Measurements from ENCODE around the gene LOXL4. TPM values are rescaled to one million over a fixed set of nuclear protein-coding genes. Genes with fewer than 3 reads are reported as not detected.

Gene LOXL4
- total RNA-seq, 2 experiments from 2014 or later: not detected

DNA sequence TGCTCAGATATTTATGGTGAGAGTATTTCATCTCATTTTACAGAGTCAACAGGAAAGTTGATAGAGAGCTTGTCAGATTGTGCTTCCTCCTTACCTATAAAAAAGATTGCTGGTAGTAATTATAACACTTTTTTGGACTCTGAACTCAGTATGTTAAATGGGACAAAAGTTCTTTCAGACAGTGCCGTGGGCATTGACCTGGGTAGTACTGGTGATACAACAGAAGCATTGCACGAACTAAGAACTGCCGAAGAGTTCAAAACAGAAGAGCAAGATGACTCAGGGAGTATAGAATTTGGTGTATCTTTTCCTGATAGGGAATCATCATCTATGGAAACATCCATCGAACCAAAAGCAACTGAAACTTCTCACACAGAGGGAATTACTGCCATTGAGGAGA, 58.6 kb downstream of the LOXL4 start:
- H3K27ac ChIP-seq (ENCODE audit: low read depth, low read length, poor library complexity, severe bottlenecking): no peak overlapping the region
- no peak overlapping the region for H2AFZ ChIP-seq (ENCODE audit: low read length)
- TF ChIP-seq EZH2phosphoT487 (IDR thresholded peaks at IDR 0.05; ENCODE audit: borderline replicate concordance, low read depth, low read length): no peak
- TF ChIP-seq, protein P1, sequence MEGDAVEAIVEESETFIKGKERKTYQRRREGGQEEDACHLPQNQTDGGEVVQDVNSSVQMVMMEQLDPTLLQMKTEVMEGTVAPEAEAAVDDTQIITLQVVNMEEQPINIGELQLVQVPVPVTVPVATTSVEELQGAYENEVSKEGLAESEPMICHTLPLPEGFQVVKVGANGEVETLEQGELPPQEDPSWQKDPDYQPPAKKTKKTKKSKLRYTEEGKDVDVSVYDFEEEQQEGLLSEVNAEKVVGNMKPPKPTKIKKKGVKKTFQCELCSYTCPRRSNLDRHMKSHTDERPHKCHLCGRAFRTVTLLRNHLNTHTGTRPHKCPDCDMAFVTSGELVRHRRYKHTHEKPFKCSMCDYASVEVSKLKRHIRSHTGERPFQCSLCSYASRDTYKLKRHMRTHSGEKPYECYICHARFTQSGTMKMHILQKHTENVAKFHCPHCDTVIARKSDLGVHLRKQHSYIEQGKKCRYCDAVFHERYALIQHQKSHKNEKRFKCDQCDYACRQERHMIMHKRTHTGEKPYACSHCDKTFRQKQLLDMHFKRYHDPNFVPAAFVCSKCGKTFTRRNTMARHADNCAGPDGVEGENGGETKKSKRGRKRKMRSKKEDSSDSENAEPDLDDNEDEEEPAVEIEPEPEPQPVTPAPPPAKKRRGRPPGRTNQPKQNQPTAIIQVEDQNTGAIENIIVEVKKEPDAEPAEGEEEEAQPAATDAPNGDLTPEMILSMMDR (conservative IDR thresholded peaks at IDR 0.05; ENCODE audit: low read length): no peak
- no TSS peak for BruUV-seq (replicated peaks)
- no peaks in the 10 kb centered on the region for H3K9me3 ChIP-seq (ENCODE audit: low read length)
- POLR2A ChIA-PET: no interaction called here
- CTCF ChIA-PET (ENCODE audit: unreplicated experiment): no interaction called here
- peaks cover 72% of the 10 kb centered on the region; the same call in 1 of the 2 replicates for H3K79me2 ChIP-seq (ENCODE audit: insufficient read depth, low read depth, low read length)
- H3K4me3 ChIP-seq (ENCODE audit: low read depth, low read length, poor library complexity, severe bottlenecking): no peak overlapping the region
- H4K20me1 ChIP-seq (ENCODE audit: insufficient read depth, low read length): no peaks in the 10 kb centered on the region
- no peaks in the 10 kb centered on the region for H3K9me2 ChIP-seq (ENCODE audit: insufficient read depth, low read length)
- peaks cover 7% of the 10 kb centered on the region for H3K4me1 ChIP-seq (ENCODE audit: insufficient read depth, low read length, poor library complexity, severe bottlenecking)
- intact Hi-C loops (cut with micrococcal nuclease; ENCODE audit: unreplicated experiment): no loop called here
- DNase-seq (ENCODE audit: low spot score): no peak
- no peak overlapping the region for H3K4me2 ChIP-seq (ENCODE audit: low read length)
- H3K36me3 ChIP-seq (ENCODE audit: insufficient read depth, low read length): peaks cover 80% of the 10 kb centered on the region

DNA sequence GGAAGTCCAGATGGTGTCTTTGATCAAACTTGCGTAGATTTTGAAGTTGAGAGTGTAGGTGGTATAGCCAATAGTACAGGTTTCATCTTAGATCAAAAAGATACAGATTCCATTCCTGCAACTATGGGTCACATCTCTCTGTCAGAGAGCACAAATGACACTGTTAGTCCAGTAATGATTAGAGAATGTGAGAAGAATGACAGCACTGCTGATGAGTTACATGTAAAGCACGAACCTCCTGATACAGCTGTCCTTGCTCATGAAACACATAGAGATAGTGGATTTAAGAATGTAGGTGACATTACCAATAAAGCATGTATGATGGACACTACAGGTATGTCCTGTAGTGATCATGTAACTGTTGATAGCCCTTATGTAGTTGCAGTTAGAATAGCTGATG, 59.1 kb downstream of the LOXL4 start:
- H3K4me1 ChIP-seq (ENCODE audit: insufficient read depth, low read length, poor library complexity, severe bottlenecking): peaks cover 7% of the 10 kb centered on the region
- no peaks in the 10 kb centered on the region for H3K9me2 ChIP-seq (ENCODE audit: insufficient read depth, low read length)
- no peaks in the 10 kb centered on the region for H4K20me1 ChIP-seq (ENCODE audit: insufficient read depth, low read length)
- no peak overlapping the region for H2AFZ ChIP-seq (ENCODE audit: low read length)
- H3K27ac ChIP-seq (ENCODE audit: low read depth, low read length, poor library complexity, severe bottlenecking): no peak overlapping the region
- no TSS peak for BruUV-seq (replicated peaks)
- H3K4me3 ChIP-seq (ENCODE audit: low read depth, low read length, poor library complexity, severe bottlenecking): no peak overlapping the region
- no peak for DNase-seq (ENCODE audit: low spot score)
- CTCF ChIA-PET (ENCODE audit: unreplicated experiment): no interaction called here
- intact Hi-C loops (cut with micrococcal nuclease; ENCODE audit: unreplicated experiment): no loop called here
- H3K4me2 ChIP-seq (ENCODE audit: low read length): no peak overlapping the region
- H3K79me2 ChIP-seq (ENCODE audit: insufficient read depth, low read depth, low read length): peaks cover 70% of the 10 kb centered on the region; the same call in 1 of the 2 replicates
- TF ChIP-seq EZH2phosphoT487 (IDR thresholded peaks at IDR 0.05; ENCODE audit: borderline replicate concordance, low read depth, low read length): no peak
- TF ChIP-seq, protein P1 (conservative IDR thresholded peaks at IDR 0.05; ENCODE audit: low read length): no peak
- no peaks in the 10 kb centered on the region for H3K9me3 ChIP-seq (ENCODE audit: low read length)
- POLR2A ChIA-PET: no interaction called here
- H3K36me3 ChIP-seq (ENCODE audit: insufficient read depth, low read length): peaks cover 75% of the 10 kb centered on the region

DNA sequence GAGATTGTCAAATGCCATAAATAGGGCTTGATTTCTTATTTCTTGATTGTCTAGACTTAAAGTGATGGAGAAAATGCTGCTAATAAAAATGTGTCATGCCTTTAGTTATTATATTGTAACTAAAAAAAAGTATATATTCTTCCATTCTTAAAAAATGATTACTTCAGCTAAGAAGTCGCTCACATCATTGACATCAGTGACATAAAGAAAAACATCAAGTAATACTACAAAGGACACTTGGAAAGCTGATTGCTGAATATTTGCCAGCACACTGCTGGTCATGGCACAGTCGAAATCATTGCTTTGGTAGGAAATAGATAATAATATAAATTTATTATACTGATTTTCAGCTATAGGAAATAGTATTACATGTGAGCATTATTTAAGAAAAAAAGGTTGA, 62.6 kb downstream of the LOXL4 start:
- no peak for TF ChIP-seq EZH2phosphoT487 (IDR thresholded peaks at IDR 0.05; ENCODE audit: borderline replicate concordance, low read depth, low read length)
- TF ChIP-seq, protein P1 (conservative IDR thresholded peaks at IDR 0.05; ENCODE audit: low read length): no peak
- no peak for DNase-seq (ENCODE audit: low spot score)
- Histone ChIP-seq H3K9me2 (ENCODE audit: insufficient read depth, low read length) (no peaks in the 10 kb centered on the region), H3K27ac (ENCODE audit: low read depth, low read length, poor library complexity, severe bottlenecking) (no peak overlapping the region), H4K20me1 (ENCODE audit: insufficient read depth, low read length) (no peaks in the 10 kb centered on the region), H3K79me2 (ENCODE audit: insufficient read depth, low read depth, low read length) (peaks cover 59% of the 10 kb centered on the region; the same call in 1 of the 2 replicates), H3K4me3 (ENCODE audit: low read depth, low read length, poor library complexity, severe bottlenecking) (no peak overlapping the region), H3K9me3 (ENCODE audit: low read length) (no peaks in the 10 kb centered on the region), H2AFZ (ENCODE audit: low read length) (no peak overlapping the region), H3K4me1 (ENCODE audit: insufficient read depth, low read length, poor library complexity, severe bottlenecking) (peaks cover 7% of the 10 kb centered on the region), H3K36me3 (ENCODE audit: insufficient read depth, low read length) (peaks cover 64% of the 10 kb centered on the region), H3K4me2 (ENCODE audit: low read length) (no peak overlapping the region)
- intact Hi-C loops (cut with micrococcal nuclease; ENCODE audit: unreplicated experiment): no loop called here
- ChIA-PET CTCF (ENCODE audit: unreplicated experiment) (interaction anchor here (0.9 kb wide), 1 partner anchor 35 kb away, joined by 3 read pairs; no protein-coding TSS in a partner anchor), POLR2A (interaction anchor here (1.0 to 1.5 kb wide), 4 partner anchors 10 to 35 kb away, joined by 3 to 7 read pairs (median 4); no protein-coding TSS in a partner anchor)
- BruUV-seq (replicated peaks): no TSS peak

All from OCI-LY7 (cell line).